OCI-LY1 (cell line): ENCODE data around the gene BICD1.

Experiments used
- H2AFZ ChIP-seq: fragments of 200-600 bp; sonication (generic), shearing (Covaris generic); 2 replicates; pipeline ENCODE4 v1.6.0; 2014; ENCODE audit warnings: antibody characterized with exemption, mild to moderate bottlenecking, low read length
- H3F3A ChIP-seq: fragments of 200-600 bp; sonication (generic), shearing (Covaris generic); 2 replicates; pipeline ENCODE4 v1.6.0; 2014; ENCODE audit warnings: mild to moderate bottlenecking, antibody characterized with exemption, low read length, moderate library complexity; ENCODE audit not compliant: insufficient read depth
- H3K27ac ChIP-seq: fragments of 200-600 bp; sonication (generic); 2 replicates; pipeline ENCODE4 v1.5.1; 2014; ENCODE audit warnings: low read length, mixed run types, mild to moderate bottlenecking, low read depth; ENCODE audit not compliant: poor library complexity, severe bottlenecking
- H3K27me3 ChIP-seq: fragments of 200-600 bp; sonication (generic); 2 replicates; pipeline ENCODE4 v1.6.0; 2014; ENCODE audit warnings: antibody characterized with exemption, mild to moderate bottlenecking, low read length, moderate library complexity; ENCODE audit not compliant: insufficient read depth
- H3K36me3 ChIP-seq: fragments of 200-600 bp; sonication (generic); 2 replicates; pipeline ENCODE4 v1.6.1; 2014; ENCODE audit warnings: mild to moderate bottlenecking, antibody characterized with exemption, low read length, moderate library complexity, mixed read lengths; ENCODE audit not compliant: insufficient read depth
- H3K4me1 ChIP-seq: fragments of 200-600 bp; sonication (generic); 2 replicates; pipeline ENCODE4 v1.5.1; 2014; ENCODE audit warnings: mild to moderate bottlenecking, low read length, moderate library complexity; ENCODE audit not compliant: insufficient read depth, severe bottlenecking
- H3K4me2 ChIP-seq: fragments of 200-600 bp; sonication (generic), shearing (Covaris generic); 2 replicates; pipeline ENCODE4 v1.6.1; 2014; ENCODE audit warnings: low read length
- H3K4me3 ChIP-seq: fragments of 200-600 bp; sonication (generic); 2 replicates; pipeline ENCODE4 v1.5.1; 2014; ENCODE audit warnings: low read length, low read depth, mild to moderate bottlenecking, mixed read lengths; ENCODE audit not compliant: poor library complexity, severe bottlenecking
- H3K79me2 ChIP-seq: fragments of 200-600 bp; shearing (Covaris generic); 2 replicates; pipeline ENCODE4 v1.6.1; 2016; ENCODE audit warnings: mixed run types, low read length, mixed read lengths; ENCODE audit not compliant: insufficient read depth
- H3K9ac ChIP-seq: fragments of 200-600 bp; sonication (generic), shearing (Covaris generic); 2 replicates; pipeline ENCODE4 v1.6.1; 2014; ENCODE audit warnings: mild to moderate bottlenecking, low read length, mixed read lengths
- H3K9me2 ChIP-seq: fragments of 200-600 bp; sonication (generic), shearing (Covaris generic); 2 replicates; pipeline ENCODE4 v1.6.1; 2014; ENCODE audit warnings: low read depth, mild to moderate bottlenecking, low read length, mixed read lengths
- H3K9me3 ChIP-seq: fragments of 200-600 bp; shearing (Covaris generic); 2 replicates; pipeline ENCODE4 v1.6.1; 2014; ENCODE audit warnings: low read length, mixed read lengths
- H4K20me1 ChIP-seq: fragments of 200-600 bp; sonication (generic), shearing (Covaris generic); 2 replicates; pipeline ENCODE4 v1.6.0; 2016; ENCODE audit warnings: mild to moderate bottlenecking, low read length; ENCODE audit not compliant: insufficient read depth
- EZH2 ChIP-seq: fragments of 200-600 bp; sonication (generic), shearing (Covaris generic); IDR thresholded peaks from 2 replicates; pipeline ENCODE4 v1.8.0; 2017; ENCODE audit warnings: borderline replicate concordance, mixed run types, mild to moderate bottlenecking, antibody characterized with exemption, low read length, moderate library complexity, mixed read lengths
- TF ChIP-seq, protein P1 (sequence below): fragments of 200-600 bp; sonication (generic), shearing (Covaris generic); IDR thresholded peaks from 2 replicates; pipeline ENCODE4 v1.5.1; 2017; ENCODE audit warnings: mild to moderate bottlenecking, antibody characterized with exemption, low read length, moderate library complexity, mixed read lengths

The BICD1 gene

DNA sequence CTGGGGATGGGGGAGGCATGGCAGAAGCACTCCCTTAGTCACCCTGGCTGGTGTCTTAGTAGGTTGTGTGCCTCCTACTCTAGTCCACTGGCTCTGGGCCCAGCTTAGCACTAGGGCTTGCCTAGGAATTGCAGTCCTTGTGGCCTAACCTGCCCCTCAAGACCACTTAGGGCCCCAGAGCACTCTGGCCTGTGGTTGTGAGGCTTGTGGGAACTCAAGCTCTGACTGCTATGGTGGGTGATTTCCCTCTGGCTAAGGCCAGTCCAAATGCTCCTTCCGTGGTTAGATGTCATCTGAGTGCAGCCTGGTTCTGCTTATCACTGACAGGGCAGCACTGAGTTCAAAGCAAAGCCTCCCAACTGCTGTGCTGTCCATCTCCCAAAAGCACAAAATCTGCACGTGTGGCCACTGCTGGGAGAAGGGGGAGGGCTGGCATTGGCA, 312.9 kb downstream of the BICD1 start:
- no peaks in the 10 kb centered on the region for H4K20me1 ChIP-seq
- H3K27ac ChIP-seq = no peak overlapping the region
- H2AFZ ChIP-seq = no peak overlapping the region
- H3K4me1 ChIP-seq = no peaks in the 10 kb centered on the region
- TF ChIP-seq, protein P1, sequence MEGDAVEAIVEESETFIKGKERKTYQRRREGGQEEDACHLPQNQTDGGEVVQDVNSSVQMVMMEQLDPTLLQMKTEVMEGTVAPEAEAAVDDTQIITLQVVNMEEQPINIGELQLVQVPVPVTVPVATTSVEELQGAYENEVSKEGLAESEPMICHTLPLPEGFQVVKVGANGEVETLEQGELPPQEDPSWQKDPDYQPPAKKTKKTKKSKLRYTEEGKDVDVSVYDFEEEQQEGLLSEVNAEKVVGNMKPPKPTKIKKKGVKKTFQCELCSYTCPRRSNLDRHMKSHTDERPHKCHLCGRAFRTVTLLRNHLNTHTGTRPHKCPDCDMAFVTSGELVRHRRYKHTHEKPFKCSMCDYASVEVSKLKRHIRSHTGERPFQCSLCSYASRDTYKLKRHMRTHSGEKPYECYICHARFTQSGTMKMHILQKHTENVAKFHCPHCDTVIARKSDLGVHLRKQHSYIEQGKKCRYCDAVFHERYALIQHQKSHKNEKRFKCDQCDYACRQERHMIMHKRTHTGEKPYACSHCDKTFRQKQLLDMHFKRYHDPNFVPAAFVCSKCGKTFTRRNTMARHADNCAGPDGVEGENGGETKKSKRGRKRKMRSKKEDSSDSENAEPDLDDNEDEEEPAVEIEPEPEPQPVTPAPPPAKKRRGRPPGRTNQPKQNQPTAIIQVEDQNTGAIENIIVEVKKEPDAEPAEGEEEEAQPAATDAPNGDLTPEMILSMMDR = no peak
- TF ChIP-seq EZH2 = no peak
- H3K79me2 ChIP-seq = no peaks in the 10 kb centered on the region
- no peaks in the 10 kb centered on the region for H3K9me3 ChIP-seq
- no peak overlapping the region for H3K4me3 ChIP-seq
- no peak overlapping the region for H3K4me2 ChIP-seq
- H3K27me3 ChIP-seq = no peaks in the 10 kb centered on the region
- H3K9me2 ChIP-seq = no peaks in the 10 kb centered on the region
- no peak overlapping the region for H3K9ac ChIP-seq
- H3K36me3 ChIP-seq = no peaks in the 10 kb centered on the region
- no peaks in the 10 kb centered on the region for H3F3A ChIP-seq

DNA sequence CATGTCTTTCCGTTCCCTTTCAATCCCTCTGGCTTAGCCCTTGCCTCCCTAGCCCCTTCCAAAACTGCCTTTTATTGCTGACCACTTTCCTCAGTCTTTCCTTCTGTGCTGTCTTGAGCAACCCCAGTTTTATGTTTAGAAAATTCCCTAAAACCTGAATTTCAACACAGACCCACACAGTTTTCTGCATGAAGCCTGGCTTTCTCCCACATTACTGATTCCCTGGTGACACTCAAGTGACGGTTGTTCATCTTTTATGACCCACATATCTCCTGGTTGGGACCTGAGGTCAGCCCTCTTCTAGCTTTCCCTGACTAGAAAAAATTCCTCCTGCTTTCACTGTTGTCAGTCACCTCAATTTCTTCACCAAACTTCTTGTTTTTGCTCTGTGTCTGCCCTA, 313.7 kb downstream of the BICD1 start:
- Histone ChIP-seq H4K20me1 (no peaks in the 10 kb centered on the region), H3K4me3 (no peak overlapping the region), H3K9ac (no peak overlapping the region), H2AFZ (no peak overlapping the region), H3K9me3 (no peaks in the 10 kb centered on the region), H3K79me2 (no peaks in the 10 kb centered on the region), H3K27ac (no peak overlapping the region), H3K27me3 (no peaks in the 10 kb centered on the region), H3K4me1 (no peaks in the 10 kb centered on the region), H3K36me3 (no peaks in the 10 kb centered on the region), H3F3A (no peaks in the 10 kb centered on the region), H3K9me2 (no peaks in the 10 kb centered on the region), H3K4me2 (no peak overlapping the region)
- no peak for TF ChIP-seq EZH2
- TF ChIP-seq, protein P1 = no peak

DNA sequence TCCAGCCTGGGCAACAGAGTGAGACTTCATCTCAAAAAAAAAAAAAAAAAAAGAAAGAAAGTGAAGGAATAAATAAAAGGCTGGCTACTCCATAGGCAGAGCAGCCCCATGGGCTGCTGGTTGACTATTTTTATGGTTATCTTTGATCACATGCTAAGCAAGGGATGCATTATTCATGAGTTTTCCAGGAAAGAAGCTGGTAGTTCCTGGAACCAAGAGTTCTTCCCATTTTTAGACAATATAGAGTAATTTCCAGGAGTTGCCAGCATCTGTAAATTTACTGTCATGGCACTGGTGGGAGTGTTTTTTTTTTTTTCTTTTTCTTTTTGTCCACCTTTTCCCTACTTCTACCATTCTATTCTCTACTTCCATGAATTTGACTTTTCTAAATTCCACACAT, 316.9 kb downstream of the BICD1 start:
- no peaks in the 10 kb centered on the region for H3K79me2 ChIP-seq
- no peak overlapping the region for H3K4me3 ChIP-seq
- no peak overlapping the region for H3K27ac ChIP-seq
- no peaks in the 10 kb centered on the region for H3F3A ChIP-seq
- no peak for TF ChIP-seq EZH2
- TF ChIP-seq, protein P1 = no peak
- H3K4me1 ChIP-seq = no peaks in the 10 kb centered on the region
- no peak overlapping the region for H3K4me2 ChIP-seq
- no peaks in the 10 kb centered on the region for H3K9me3 ChIP-seq
- no peak overlapping the region for H2AFZ ChIP-seq
- no peaks in the 10 kb centered on the region for H3K36me3 ChIP-seq
- H3K27me3 ChIP-seq = no peaks in the 10 kb centered on the region
- no peaks in the 10 kb centered on the region for H3K9me2 ChIP-seq
- H3K9ac ChIP-seq = no peak overlapping the region
- H4K20me1 ChIP-seq = no peaks in the 10 kb centered on the region
